GM19351 (cell line): ENCODE results near the gene TULP4.
"Not testable (repeated sequence)": the region's sequence is repeated elsewhere in the genome, so short reads cannot be mapped to it uniquely, and the experiment has no call there.

Experiments
- ATAC-seq: cut with Tn5 transposase; IDR thresholded peaks from one replicate; pipeline ENCODE4 v1.9.1; 2021; ENCODE audit warnings: mild to moderate bottlenecking, moderate library complexity; ENCODE audit not compliant: unreplicated experiment

Gene TULP4

DNA sequence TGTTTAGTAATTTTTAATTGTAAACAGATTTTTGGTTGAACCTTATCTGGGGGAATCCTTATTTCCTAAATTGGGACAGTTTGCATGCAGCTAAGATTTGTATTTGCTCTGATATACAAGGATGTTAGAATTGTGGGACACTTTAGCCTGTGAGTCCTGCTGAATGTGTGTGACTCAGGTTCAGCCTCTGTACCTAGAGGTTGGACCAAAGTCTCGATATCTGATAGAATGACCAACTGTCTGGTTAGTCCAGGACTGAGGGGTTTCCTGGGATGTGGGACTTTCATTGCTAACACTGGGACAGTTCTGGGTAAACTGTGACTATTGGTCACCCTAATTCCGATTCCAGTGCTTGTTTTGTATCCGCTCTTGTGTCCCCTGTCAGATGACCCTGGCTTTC, 20.2 kb upstream of the TULP4 start:
- no peak for ATAC-seq

DNA sequence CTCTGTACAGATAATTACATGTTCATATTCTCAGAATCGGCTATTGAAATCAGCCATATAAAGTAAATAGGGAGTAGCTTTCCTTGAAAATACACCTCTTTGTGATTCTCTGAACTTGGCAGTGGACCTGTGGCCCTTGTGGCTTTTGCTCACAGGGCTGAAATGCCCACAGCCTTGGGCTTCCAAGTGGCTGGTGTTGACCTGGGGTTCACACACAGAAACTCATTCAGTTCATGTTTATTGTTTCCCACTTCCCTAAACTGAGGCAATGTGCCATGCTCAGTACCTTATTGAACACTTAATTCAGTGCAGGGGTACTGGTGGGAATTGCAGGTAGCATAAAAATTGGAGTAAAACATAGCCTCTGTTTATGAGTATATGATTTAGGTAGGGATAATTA, 19.1 kb upstream of the TULP4 start:
- peak; percentile 36 for ATAC-seq

DNA sequence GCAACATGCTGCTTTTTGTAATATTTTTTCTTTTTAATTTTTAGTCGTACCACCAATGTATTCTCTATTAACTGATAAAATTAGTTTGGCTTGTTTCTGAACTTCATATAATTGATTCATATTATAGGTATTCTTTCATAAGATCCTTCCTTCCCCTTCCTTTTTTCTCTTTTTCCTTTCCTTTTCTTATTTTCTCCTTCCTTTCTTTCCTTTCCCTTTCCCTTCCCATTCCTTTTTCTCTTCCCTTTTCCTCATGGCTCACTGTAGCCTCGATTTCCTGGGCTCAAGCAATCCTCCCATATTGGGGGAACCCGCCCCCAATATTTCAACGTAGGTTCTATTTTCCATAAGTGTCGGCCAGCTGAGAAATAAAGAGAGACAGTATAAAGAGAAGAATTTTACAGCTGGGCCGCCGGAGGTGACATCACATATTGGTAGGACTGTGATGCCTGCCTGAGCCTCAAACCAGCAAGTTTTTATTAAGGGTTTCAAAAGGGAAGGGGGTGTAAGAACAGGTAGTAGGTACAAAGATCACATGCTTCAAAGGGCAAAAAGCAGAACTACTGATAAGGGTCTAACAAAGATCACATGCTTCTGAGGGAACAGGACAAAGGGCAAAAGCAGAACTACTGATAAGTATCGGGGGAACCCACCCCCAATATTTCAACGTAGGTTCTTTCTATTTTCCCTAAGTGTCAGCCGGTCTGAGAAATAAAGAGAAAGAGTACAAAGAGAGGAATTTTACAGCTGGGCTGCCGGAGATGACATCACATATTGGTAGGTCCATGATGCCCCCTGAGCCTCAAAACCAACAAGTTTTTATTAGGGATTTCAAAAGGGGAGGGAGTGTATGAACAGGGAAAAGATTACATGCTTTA, 16.1 kb upstream of the TULP4 start:
- not testable (repeated sequence) for ATAC-seq

DNA sequence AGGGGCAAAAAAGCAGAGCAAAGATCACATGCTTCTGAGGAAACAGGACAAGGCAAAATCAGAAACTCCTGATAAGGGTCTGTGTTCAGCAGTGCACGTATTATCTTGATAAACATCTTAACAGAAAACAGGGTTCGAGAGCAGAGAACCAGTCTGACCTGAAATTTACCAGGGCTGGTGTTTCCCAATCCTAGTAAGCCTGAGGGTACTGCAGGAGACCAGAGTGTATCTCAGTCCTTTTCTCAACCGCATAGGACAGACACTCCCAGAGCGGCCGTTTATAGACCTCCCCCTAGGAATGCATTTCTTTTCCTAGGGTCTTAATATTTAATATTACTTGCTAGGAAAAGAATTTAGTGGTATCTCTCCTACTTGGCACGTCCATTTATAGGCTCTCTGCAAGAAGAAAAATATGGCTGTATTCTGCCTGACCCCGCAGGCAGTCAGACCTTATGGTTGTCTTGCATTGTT, 15.4 kb upstream of the TULP4 start:
- not testable (repeated sequence) for ATAC-seq

DNA sequence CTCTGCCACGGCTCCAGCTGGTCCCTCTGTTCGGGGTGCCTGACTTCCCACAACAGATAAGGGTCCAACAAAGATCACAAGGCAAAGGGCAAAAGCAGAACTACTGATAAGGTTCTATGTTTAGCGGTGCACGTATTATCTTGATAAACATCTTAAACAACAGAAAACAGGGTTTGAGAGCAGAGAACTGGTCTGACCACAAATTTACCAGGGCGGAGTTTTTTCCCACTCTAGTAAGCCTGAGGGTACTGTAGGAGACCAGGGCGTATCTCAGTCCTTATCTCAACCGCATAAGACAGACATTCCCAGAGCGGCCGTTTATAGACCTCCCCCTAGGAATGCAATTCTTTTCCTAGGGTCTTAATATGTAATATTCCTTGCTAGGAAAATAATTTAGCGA, 14.6 kb upstream of the TULP4 start:
- not testable (repeated sequence) for ATAC-seq

DNA sequence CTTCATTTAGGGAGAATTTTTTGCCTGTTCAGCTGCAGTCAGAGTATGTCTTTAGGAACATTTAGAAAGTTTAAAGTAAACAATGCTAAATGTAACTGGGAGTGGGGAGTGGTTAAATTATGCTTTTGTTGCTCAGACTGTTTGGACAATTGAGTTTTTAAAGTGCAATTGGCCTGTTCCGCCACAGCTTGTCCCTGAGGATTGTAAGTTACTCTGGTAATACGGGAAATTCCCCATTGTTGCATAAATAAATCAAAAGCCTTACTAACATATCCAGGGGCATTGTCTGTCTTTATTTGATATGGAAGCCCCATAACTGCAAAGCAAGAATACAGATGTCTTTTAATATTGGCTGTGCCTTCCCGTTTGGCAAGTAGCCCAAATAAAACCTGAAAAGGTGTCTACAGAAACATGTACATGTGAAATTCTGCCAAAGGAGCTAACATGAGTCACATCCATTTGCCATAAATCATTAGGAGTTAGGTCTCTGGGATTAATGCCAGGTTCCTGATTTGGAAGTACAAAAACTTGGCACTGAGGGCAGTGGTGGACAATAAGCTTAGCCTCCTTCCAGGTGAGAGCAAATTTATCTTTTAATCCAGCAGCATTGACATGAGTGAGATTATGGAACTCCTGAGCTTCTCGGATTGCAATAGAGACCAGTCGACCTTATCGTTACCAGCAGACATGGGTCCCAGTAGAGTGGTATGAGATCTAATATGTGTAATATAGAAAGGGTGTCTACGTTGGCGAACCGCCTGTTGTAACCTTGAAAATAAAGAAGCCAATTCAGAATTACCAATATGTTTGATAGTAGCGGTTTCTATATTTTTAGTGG, 11.7 kb upstream of the TULP4 start:
- ATAC-seq, result not testable (repeated sequence)

DNA sequence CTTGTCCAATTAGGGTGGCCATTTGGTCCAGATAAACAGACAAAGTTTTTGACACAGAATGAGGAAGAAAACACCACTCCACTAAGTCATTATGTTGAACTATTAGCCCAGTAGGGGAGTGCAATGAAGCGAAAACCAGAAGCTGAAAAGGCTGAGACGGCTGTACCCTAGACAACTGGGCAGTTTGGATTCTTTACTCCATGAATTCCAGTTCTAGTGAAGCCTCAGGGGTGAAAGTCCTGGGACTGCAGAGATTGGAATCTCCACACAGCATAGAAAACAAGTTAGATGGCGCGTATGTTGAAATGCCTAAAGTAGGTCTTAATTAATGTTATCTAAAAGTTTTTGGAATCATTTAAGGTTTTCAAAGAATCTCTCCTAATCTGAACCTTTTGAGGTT, 10.7 kb upstream of the TULP4 start:
- ATAC-seq, result not testable (repeated sequence)

DNA sequence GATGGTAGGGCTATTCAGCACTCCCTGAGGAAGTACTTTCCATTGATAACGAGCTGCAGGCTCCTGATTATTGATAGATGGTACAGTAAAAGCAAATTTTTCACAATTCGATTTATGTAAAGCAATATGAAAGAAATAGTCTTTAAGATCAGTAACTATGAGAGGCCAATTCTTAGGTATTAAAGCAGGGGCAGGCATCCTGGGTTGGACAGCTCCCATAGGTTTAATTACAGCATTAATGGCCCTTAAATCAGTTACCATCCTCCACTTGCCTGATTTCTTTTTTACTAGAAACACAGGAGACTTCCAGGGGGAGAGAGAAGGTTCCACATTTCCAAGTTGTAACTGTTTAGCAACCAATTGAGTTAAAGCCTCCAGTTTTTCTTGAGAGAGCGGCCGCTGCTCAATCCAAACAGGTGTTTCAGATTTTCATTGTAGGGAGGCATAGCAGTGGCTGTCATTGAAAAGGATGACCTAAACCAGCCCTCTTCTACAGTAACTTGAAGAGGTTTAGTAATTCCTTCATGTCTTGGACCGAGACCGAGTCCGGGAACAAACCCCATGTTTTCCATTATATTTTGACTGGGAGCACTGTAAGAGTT, 10.0 kb upstream of the TULP4 start:
- not testable (repeated sequence) for ATAC-seq

DNA sequence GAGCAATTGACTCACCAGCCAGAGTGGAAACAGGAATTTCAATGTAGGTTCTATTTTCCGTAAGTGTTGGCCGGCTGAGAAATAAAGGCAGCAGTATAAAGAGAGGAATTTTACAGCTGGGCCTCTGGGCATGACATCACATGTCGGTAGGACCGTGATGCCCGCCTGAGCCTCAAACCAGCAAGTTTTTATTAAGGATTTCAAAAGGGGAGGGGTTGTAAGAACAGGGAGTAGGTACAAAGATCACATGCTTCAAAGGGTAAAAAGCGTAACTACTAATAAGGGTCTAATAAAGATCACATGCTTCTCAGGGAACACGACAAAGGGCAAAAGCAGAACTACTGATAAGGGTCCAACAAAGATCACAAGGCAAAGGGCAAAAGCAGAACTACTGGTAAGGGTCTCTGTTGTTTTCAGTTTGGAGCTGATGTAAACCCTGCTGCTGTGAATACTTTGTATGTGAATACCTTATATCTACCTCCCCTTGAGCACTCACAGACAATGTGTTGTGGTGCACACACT, 9.0 kb upstream of the TULP4 start:
- ATAC-seq, result no peak

DNA sequence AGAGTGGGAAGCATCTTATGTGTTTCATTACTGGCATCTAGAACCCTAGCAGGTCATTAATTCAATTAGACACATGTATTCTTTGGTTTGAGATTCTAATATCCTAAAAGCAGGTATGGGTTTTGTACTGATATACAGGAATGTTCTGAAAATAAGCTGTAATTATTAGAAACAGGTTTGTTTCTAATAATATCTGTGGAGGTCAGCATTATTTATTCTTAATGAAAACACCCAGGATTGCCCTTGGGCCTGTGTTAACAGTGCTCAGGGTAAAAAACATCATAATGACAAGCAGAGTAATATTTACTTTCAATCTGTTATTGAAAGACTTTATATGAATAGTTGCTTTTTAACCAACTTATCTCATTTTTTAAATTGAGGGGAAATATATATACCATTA, 8.0 kb upstream of the TULP4 start:
- no peak for ATAC-seq

DNA sequence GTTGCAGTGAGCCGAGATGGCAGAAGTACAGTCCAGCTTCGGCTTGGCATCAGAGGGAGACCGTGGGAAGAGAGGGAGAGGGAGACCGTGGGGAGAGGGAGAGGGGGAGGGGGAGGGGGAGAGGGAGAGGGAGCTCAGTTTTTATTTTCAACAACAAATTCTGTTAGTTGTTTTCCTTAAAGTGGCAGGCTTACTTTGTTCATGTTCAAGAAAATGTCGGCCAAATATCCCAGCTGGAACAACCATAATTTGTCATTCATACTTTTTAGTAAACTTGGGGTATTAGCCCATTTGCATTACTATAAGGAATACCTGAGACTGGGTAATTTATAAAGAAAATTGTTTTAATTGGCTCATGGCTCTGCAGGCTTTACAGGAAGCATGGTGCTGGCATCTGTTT, 2.5 kb upstream of the TULP4 start:
- ATAC-seq, result no peak

DNA sequence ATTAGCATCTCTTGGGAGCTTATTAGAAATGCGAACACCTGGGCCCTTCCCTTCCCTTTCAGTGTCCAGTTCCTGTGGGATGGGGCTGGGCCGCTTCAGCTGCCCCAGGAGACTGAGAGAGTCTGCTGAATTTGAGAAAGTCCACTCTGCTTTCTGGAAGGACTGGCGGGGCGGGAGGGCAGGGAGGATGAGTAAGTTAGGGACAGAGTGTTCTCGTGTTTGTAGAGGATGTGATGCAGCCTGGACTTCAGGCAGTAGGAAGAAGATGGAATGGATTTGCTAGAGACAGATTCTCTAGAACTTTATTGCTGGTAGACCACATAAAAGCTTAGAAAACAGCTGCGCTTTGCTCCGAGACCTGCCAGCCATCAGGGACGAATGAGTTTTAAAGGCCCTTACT, 1.1 kb upstream of the TULP4 start:
- no peak for ATAC-seq

DNA sequence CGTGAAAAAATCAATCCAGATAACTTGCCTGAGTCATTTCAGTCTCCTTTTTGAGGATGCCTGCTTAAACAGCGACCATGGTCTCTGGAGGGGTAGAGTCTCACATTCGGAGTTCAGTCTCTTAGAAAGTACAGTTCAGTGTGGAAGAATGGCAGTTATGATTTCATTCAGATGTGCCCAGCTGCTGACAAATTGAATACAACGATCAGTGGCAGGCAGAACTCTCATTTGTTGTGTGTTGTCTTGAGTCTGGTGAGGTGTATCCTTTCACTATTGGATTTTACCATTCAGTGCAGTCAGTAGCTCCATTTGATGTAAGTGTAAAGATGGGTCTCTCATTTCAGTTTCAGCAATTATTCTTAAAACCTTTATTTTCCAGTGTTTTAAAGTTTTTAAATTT, 639 bp upstream of the TULP4 start:
- ATAC-seq, result no peak

DNA sequence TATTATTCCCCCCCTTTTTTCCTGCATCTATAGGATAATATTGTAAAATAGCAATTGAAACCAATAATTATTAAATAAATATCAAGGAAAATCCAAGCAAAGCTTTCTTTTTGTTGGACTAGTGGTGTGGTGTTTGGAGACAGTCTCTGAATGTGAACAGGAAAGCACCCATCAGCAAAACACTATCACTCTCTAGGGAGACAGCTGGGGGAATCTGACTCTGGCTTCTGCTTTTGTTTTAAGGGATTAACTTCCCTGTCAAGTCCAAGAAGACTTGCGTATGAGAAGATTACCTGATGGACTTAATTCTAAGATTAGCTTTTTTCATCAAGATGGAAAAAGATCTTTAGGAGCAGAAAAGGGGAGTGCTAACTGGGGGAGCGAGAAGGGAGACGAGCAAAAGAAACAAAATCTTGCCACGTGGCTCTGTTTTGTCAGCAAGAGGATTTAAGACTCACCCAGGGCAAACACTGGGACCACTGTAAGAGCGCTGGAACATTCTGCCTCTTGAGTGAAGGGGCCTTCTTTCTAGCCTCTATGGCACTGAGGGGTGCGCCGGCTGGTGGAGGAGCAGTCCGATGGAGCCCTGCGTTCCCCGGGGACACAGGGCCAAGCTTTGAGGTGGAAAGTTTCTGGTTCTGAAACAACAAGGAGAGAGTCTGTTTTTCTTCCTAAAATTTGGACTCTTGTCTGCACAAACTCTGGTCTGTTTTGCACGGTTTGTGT, 570 bp downstream of the TULP4 start:
- ATAC-seq, result no peak

DNA sequence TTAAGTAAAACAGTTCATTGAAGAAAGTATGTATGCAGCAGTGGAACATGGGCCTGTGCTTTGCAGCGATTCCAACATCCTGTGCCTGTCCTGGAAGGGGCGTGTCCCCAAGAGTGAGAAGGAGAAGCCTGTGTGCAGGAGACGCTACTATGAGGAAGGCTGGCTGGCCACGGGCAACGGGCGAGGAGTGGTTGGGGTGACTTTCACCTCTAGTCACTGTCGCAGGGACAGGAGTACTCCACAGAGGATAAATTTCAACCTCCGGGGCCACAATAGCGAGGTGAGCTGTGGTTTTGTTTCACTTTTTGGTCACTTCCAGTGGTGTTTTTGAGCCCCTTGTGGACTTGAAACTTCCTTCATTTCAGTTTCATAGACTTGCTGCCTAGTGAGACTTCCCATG, 1.7 kb downstream of the TULP4 start:
- ATAC-seq, result no peak

DNA sequence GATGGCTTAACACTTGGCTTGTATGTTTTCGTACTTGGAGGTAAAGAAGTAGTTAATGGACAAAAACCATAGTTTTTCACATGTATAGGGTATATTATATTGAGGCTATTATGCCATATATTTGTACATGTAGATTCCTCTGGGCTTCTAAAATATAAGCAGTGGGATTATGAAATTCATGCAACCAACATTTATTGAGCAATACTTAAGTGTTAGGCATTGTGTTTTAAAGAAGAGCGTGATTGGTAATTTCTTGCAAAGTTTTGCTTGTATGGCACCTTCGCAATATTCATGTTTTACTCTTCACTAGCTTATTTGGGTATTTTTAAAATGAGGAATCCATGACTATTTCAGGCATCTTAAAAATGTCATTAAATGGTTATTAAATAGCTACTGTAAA, 2.5 kb downstream of the TULP4 start:
- no peak for ATAC-seq

DNA sequence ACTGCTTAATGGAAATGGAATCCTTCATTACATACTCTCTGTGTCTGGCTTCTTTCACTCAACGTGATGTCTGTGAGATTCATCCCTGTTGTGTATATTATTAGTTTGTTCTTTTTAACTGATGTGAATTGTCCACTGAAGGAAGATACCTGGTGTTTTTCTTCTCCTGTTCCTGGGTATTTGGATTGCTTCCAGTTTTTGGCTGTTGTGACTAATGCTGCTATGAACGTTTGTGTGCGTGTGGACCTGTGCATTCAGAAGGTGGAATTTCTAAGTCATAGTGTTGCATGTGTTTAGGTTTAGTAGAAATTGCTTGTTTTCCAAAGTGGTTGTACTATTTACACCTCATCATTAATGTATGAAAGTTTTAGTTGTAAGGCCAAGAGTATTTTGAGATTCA, 3.8 kb downstream of the TULP4 start:
- no peak for ATAC-seq

DNA sequence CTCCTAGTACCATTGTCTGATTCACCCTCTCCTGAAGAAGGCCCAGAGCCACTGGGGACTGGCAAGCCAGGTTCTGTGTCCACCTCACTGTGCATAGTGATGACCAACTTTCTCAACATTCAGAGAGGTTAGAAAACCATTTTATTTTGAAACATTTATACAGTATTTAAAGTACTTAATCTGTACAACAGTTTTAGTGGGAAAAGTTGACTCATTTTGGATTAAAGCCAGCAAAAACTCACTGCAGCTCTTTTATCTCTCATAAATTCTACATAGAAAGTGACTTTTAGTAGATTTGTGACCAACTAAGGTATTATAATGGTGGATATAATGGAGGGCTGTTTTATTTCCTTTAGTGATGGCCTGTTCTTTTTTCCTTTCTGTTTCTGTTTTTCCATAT, 9.7 kb downstream of the TULP4 start:
- ATAC-seq, result no peak

DNA sequence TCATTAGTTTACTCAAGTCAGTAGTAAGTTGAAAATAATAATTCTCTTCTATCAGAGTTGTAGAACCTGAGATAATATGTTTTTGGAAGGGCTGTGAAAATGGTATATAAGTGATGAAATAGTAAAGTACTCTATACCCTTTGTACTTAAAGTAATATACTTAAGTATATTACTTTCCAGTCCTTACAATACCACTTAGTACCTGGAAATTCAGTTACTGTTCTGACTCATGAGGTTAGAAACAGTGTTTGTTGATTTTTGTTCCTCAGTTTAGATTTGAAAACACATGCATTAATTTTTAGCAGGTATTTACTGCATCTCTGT, 10.1 kb downstream of the TULP4 start:
- ATAC-seq, result no peak

DNA sequence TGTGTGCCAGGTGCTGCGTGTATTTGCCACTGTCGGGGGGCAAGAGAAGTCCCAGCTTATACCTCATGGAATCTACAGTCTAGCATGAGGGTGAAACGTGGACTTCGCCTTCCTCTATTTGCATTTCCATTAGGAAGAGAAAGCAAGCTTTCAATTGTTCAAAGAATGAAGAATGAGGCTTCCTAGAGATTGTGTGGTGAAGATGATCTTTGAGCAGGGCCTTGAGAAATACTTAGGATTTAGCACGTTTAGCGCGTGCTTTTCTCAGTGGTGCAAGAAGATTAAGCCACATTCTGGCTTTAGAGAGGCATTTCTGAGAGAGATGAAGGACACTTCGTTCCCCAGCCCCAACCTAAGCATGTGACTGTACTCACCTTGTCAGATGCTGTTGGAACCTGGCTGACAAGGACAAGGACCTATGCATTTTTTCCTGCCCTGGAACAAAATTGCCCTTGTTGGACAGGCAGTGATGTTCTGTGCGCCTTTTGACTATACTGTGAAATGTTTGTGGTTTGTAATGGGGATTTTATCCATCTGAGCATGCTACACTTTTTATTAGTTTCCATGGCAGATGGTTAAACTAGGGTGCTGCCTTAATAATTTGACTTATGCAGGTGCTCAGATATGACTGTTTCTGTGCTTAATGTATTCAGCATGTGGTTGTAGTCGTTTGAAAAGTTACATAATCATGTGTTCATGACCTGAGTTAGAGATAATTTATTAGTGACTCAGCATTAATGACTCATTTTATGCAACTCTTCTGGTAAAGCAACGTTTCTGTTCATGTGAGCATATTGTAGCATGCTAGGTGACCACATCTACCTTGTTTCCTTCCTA, 10.7 kb downstream of the TULP4 start:
- peak; percentile 79 for ATAC-seq
